Endothelial cell (in vitro differentiated cells): ENCODE results near the gene KCNQ1. TPM values are rescaled to one million over a fixed set of nuclear protein-coding genes. Genes with fewer than 3 reads are reported as not detected.

Experiments
- DNase-seq: peaks from one replicate; pipeline ENCODE4 v3.0.0; 2021; ENCODE audit warnings: low spot score
- H3K27ac Mint-ChIP-seq: one replicate; pipeline ENCODE4 v1.8.0; 2021; ENCODE audit warnings: mixed read lengths, inconsistent platforms; ENCODE audit not compliant: unreplicated experiment
- H3K27me3 Mint-ChIP-seq: one replicate; pipeline ENCODE4 v1.8.0; 2021; ENCODE audit warnings: mild to moderate bottlenecking, moderate library complexity, mixed read lengths, inconsistent platforms; ENCODE audit not compliant: unreplicated experiment
- H3K36me3 Mint-ChIP-seq: one replicate; pipeline ENCODE4 v1.8.0; 2021; ENCODE audit warnings: mild to moderate bottlenecking, low read depth, mixed read lengths, inconsistent platforms; ENCODE audit not compliant: unreplicated experiment
- H3K4me1 Mint-ChIP-seq: one replicate; pipeline ENCODE4 v1.8.0; 2021; ENCODE audit warnings: mild to moderate bottlenecking, mixed read lengths, inconsistent platforms; ENCODE audit not compliant: unreplicated experiment
- H3K4me3 Mint-ChIP-seq: one replicate; pipeline ENCODE4 v1.8.0; 2021; ENCODE audit warnings: mild to moderate bottlenecking, mixed read lengths, inconsistent platforms; ENCODE audit not compliant: unreplicated experiment
- H3K9me3 Mint-ChIP-seq: one replicate; pipeline ENCODE4 v1.8.0; 2021; ENCODE audit warnings: mixed read lengths, inconsistent platforms; ENCODE audit not compliant: unreplicated experiment
- CTCF ChIP-seq: fragments of 200-600 bp; sonication (generic); IDR thresholded peaks from one replicate; pipeline ENCODE4 v1.5.0; 2021; ENCODE audit warnings: antibody characterized with exemption; ENCODE audit not compliant: unreplicated experiment
- total RNA-seq: library from RNA; stranded (reverse); fragmentation: NEBNext Ultra II Directional; extraction: Animal tissue kit (Norgen Biotek cat#: 25700); gene quantifications from one replicate; pipeline ENCODE4 v1.2.1, GENCODE V29; 2021; ENCODE audit not compliant: unreplicated experiment

KCNQ1 gene
- total RNA-seq, 1 donor from 2014 or later: 35.3 TPM

GRCh38 chr11:2461253-2461955, 16.6 kb downstream of the KCNQ1 start:
- Mint-ChIP-seq H3K27ac (no peak overlapping the region), H3K4me1 (no peaks in the 10 kb centered on the region), H3K36me3 (no peaks in the 10 kb centered on the region), H3K9me3 (no peaks in the 10 kb centered on the region), H3K27me3 (peaks cover 9% of the 10 kb centered on the region), H3K4me3 (no peak overlapping the region)
- no peak for DNase-seq
- no peak for TF ChIP-seq CTCF

GRCh38 chr11:2461956-2462542, 17.2 kb downstream of the KCNQ1 start:
- no peak overlapping the region for H3K27ac Mint-ChIP-seq
- no peak overlapping the region for H3K4me3 Mint-ChIP-seq
- H3K27me3 Mint-ChIP-seq: peaks cover 9% of the 10 kb centered on the region
- TF ChIP-seq CTCF: no peak
- no peak for DNase-seq
- no peaks in the 10 kb centered on the region for H3K9me3 Mint-ChIP-seq
- H3K4me1 Mint-ChIP-seq: no peaks in the 10 kb centered on the region
- no peaks in the 10 kb centered on the region for H3K36me3 Mint-ChIP-seq

- no peak for DNase-seq
- Mint-ChIP-seq H3K27me3 (peaks cover 9% of the 10 kb centered on the region), H3K36me3 (no peaks in the 10 kb centered on the region), H3K27ac (no peak overlapping the region), H3K4me3 (no peak overlapping the region), H3K4me1 (no peaks in the 10 kb centered on the region), H3K9me3 (no peaks in the 10 kb centered on the region)
- TF ChIP-seq CTCF: no peak
These were observed 17.8 kb downstream of the KCNQ1 start for GRCh38 chr11:2462543-2462985.

- TF ChIP-seq CTCF: no peak
- no peaks in the 10 kb centered on the region for H3K36me3 Mint-ChIP-seq
- peaks cover 9% of the 10 kb centered on the region for H3K27me3 Mint-ChIP-seq
- no peak for DNase-seq
- no peak overlapping the region for H3K27ac Mint-ChIP-seq
- no peak overlapping the region for H3K4me3 Mint-ChIP-seq
- H3K9me3 Mint-ChIP-seq: no peaks in the 10 kb centered on the region
- no peaks in the 10 kb centered on the region for H3K4me1 Mint-ChIP-seq
These were observed 18.4 kb downstream of the KCNQ1 start for GRCh38 chr11:2462986-2463765.
